Karpas-422 (cell line): Measurements from ENCODE around the gene NUTM2G. TPM values are rescaled to one million over a fixed set of nuclear protein-coding genes. Genes with fewer than 3 reads are reported as not detected.
"Not testable (repeated sequence)": the region's sequence is repeated elsewhere in the genome, so short reads cannot be mapped to it uniquely, and the experiment has no call there.

Source experiments
- DNase-seq: peaks from one replicate; pipeline ENCODE4 v3.0.0-alpha.2; 2015
- H2AFZ ChIP-seq: fragments of 200-600 bp; sonication (generic); 2 replicates; pipeline ENCODE4 v1.6.1; 2014; ENCODE audit warnings: antibody characterized with exemption, low read length, mixed read lengths
- H3K27ac ChIP-seq: fragments of 200-600 bp; sonication (generic); 2 replicates; pipeline ENCODE4 v1.5.1; 2014; ENCODE audit warnings: mild to moderate bottlenecking, low read length, moderate library complexity
- H3K27me3 ChIP-seq: fragments of 200-600 bp; sonication (generic); 2 replicates; pipeline ENCODE4 v1.6.1; 2014; ENCODE audit warnings: low read length, mixed read lengths
- H3K36me3 ChIP-seq: fragments of 200-600 bp; sonication (generic); 2 replicates; pipeline ENCODE4 v1.6.1; 2014; ENCODE audit warnings: low read length, mixed read lengths; ENCODE audit not compliant: insufficient read depth
- H3K4me1 ChIP-seq: fragments of 200-600 bp; sonication (generic); 2 replicates; pipeline ENCODE4 v1.6.1; 2014; ENCODE audit warnings: mild to moderate bottlenecking, low read length, mixed read lengths
- H3K4me2 ChIP-seq: fragments of 200-600 bp; sonication (generic); 2 replicates; pipeline ENCODE4 v1.6.1; 2014; ENCODE audit warnings: low read length, low read depth, mild to moderate bottlenecking; ENCODE audit not compliant: poor library complexity, severe bottlenecking
- H3K4me3 ChIP-seq: fragments of 200-600 bp; sonication (generic); 2 replicates; pipeline ENCODE4 v1.5.1; 2014; ENCODE audit warnings: mild to moderate bottlenecking, antibody characterized with exemption, low read length, mixed read lengths
- H3K79me2 ChIP-seq: fragments of 200-600 bp; sonication (generic); 2 replicates; pipeline ENCODE4 v1.6.1; 2014; ENCODE audit warnings: mild to moderate bottlenecking, low read length, mixed read lengths
- H3K9ac ChIP-seq: fragments of 200-600 bp; sonication (generic); 2 replicates; pipeline ENCODE4 v1.6.0; 2014; ENCODE audit warnings: low read length
- H3K9me2 ChIP-seq: fragments of 200-600 bp; sonication (generic), shearing (Covaris generic); replicated peaks from 2 replicates; pipeline ENCODE4 v1.6.0; 2014; ENCODE audit warnings: mild to moderate bottlenecking, low read length, moderate library complexity; ENCODE audit not compliant: insufficient read depth
- H3K9me3 ChIP-seq: fragments of 300-700, 200-600 bp; sonication (generic); 2 replicates; pipeline ENCODE4 v1.6.1; 2014; ENCODE audit warnings: low read length, mixed read lengths
- H4K20me1 ChIP-seq: fragments of 200-600 bp; sonication (generic); 2 replicates; pipeline ENCODE4 v1.6.1; 2014; ENCODE audit warnings: mild to moderate bottlenecking, antibody characterized with exemption, low read length, low read depth; ENCODE audit not compliant: insufficient read depth
- total RNA-seq: library from RNA; depleted of rRNA; stranded (reverse); fragments of >200 nt; shearing (Covaris generic); gene quantifications from 2 replicates; pipeline ENCODE4 v1.2.3, GENCODE V29; 2014; ENCODE audit warnings: low replicate concordance

NUTM2G gene
- total RNA-seq, 1 experiment from 2014 or later: not detected

- not testable (repeated sequence) for H3K27me3 ChIP-seq, H3K4me1 ChIP-seq, H2AFZ ChIP-seq, H3K4me3 ChIP-seq, H3K4me2 ChIP-seq, H4K20me1 ChIP-seq, H3K9me3 ChIP-seq, H3K36me3 ChIP-seq, H3K27ac ChIP-seq, H3K9me2 ChIP-seq, H3K79me2 ChIP-seq, H3K9ac ChIP-seq
- DNase-seq: peak; percentile 10
Measured at GRCh38 chr9:96935401-96935800, 6.8 kb downstream of the NUTM2G start.

- not testable (repeated sequence) for H3K27me3 ChIP-seq, H2AFZ ChIP-seq, H3K9ac ChIP-seq, H3K4me2 ChIP-seq, H3K79me2 ChIP-seq, DNase-seq, H3K9me2 ChIP-seq, H3K9me3 ChIP-seq, H3K36me3 ChIP-seq, H4K20me1 ChIP-seq, H3K4me1 ChIP-seq, H3K27ac ChIP-seq, H3K4me3 ChIP-seq
Measured at GRCh38 chr9:96937442-96937841, 8.8 kb downstream of the NUTM2G start.

GRCh38 chr9:96938957-96939665 is 10.5 kb downstream of the NUTM2G start:
- not testable (repeated sequence) for H3K9me3 ChIP-seq, H3K4me1 ChIP-seq, H2AFZ ChIP-seq, H3K27me3 ChIP-seq, H3K4me2 ChIP-seq, H3K79me2 ChIP-seq, DNase-seq, H3K4me3 ChIP-seq, H4K20me1 ChIP-seq, H3K9ac ChIP-seq, H3K36me3 ChIP-seq, H3K27ac ChIP-seq, H3K9me2 ChIP-seq

GRCh38 chr9:96940982-96941381 is 12.3 kb downstream of the NUTM2G start:
- H3K9ac ChIP-seq, H3K36me3 ChIP-seq, H3K27me3 ChIP-seq, DNase-seq, H3K9me3 ChIP-seq, H3K9me2 ChIP-seq, H3K27ac ChIP-seq, H3K4me3 ChIP-seq, H3K4me2 ChIP-seq, H2AFZ ChIP-seq, H4K20me1 ChIP-seq, H3K4me1 ChIP-seq, H3K79me2 ChIP-seq: not testable (repeated sequence)

GRCh38 chr9:96941628-96942027 is 13.0 kb downstream of the NUTM2G start:
- not testable (repeated sequence) for H2AFZ ChIP-seq, DNase-seq, H3K27me3 ChIP-seq, H3K4me1 ChIP-seq, H3K79me2 ChIP-seq, H3K4me2 ChIP-seq, H4K20me1 ChIP-seq, H3K36me3 ChIP-seq, H3K4me3 ChIP-seq, H3K9me3 ChIP-seq, H3K9ac ChIP-seq, H3K9me2 ChIP-seq, H3K27ac ChIP-seq

- H3K9me3 ChIP-seq, H3K9me2 ChIP-seq, DNase-seq, H2AFZ ChIP-seq, H4K20me1 ChIP-seq, H3K79me2 ChIP-seq, H3K27ac ChIP-seq, H3K9ac ChIP-seq, H3K4me3 ChIP-seq, H3K27me3 ChIP-seq, H3K4me1 ChIP-seq, H3K36me3 ChIP-seq, H3K4me2 ChIP-seq: not testable (repeated sequence)
Measured at GRCh38 chr9:96942181-96942580, 13.5 kb downstream of the NUTM2G start.

GRCh38 chr9:96949346-96949745 is 20.7 kb downstream of the NUTM2G start:
- H4K20me1 ChIP-seq, H3K36me3 ChIP-seq, H2AFZ ChIP-seq, DNase-seq, H3K4me3 ChIP-seq, H3K9me3 ChIP-seq, H3K27ac ChIP-seq, H3K27me3 ChIP-seq, H3K9ac ChIP-seq, H3K9me2 ChIP-seq, H3K4me2 ChIP-seq: not testable (repeated sequence)
- H3K79me2 ChIP-seq: peaks cover 10% of the 10 kb centered on the region; the same call in 1 of the 2 replicates
- H3K4me1 ChIP-seq: peaks cover 12% of the 10 kb centered on the region

GRCh38 chr9:96950539-96950938 is 21.9 kb downstream of the NUTM2G start:
- H3K79me2 ChIP-seq: peaks cover 10% of the 10 kb centered on the region; the same call in 1 of the 2 replicates
- not testable (repeated sequence) for H3K9me2 ChIP-seq, H3K4me3 ChIP-seq, H3K27me3 ChIP-seq, H3K27ac ChIP-seq, H3K36me3 ChIP-seq, H3K9ac ChIP-seq, H4K20me1 ChIP-seq, DNase-seq, H3K4me2 ChIP-seq, H3K9me3 ChIP-seq, H2AFZ ChIP-seq
- H3K4me1 ChIP-seq: peaks cover 12% of the 10 kb centered on the region

GRCh38 chr9:96967591-96967990 is 38.9 kb downstream of the NUTM2G start:
- not testable (repeated sequence) for H4K20me1 ChIP-seq, H3K9me2 ChIP-seq, H3K27ac ChIP-seq, H3K9ac ChIP-seq, H3K4me1 ChIP-seq, H3K4me3 ChIP-seq, H2AFZ ChIP-seq, H3K27me3 ChIP-seq, H3K4me2 ChIP-seq, H3K9me3 ChIP-seq, H3K36me3 ChIP-seq
- H3K79me2 ChIP-seq: peaks cover 41% of the 10 kb centered on the region
- peak; percentile 11 for DNase-seq
